ENCODE results near the gene PCDHGA11. TPM values are rescaled to one million over a fixed set of nuclear protein-coding genes. Genes with fewer than 3 reads are reported as not detected.

The PCDHGA11 gene
- total and polyA plus RNA-seq, 2 donors (not counting 3 experiments of a cell fraction or from before 2014, with no cell fraction given), result 8.0 to 11.5 TPM

- Histone ChIP-seq H3K4me1 (ENCODE audit: control insufficient read depth, extremely low read depth, insufficient read depth, low read length) (no peaks in the 10 kb centered on the region), H3K36me3 (ENCODE audit: control insufficient read depth in 2 of 2, extremely low read depth in 1 of 2, insufficient read depth in 2 of 2, low read length in 2 of 2) (no peaks in the 10 kb centered on the region), H3K4me2 (ENCODE audit: insufficient read depth, low read length) (no peak overlapping the region), H3K9me1 (replicated peaks; ENCODE audit: control insufficient read depth, extremely low read depth, insufficient read depth, low read length) (no peaks in the 10 kb centered on the region), H3K9ac (replicated peaks; ENCODE audit: extremely low read depth, insufficient read depth, low read length) (no peak overlapping the region), H3K27me3 (ENCODE audit: control insufficient read depth in 2 of 2, insufficient read depth in 2 of 2, low read length in 2 of 2) (peaks cover 0 to 4% of the 10 kb centered on the region in 2 experiments), H3K4me3 (replicated peaks in 1 of 3; ENCODE audit: insufficient read depth in 1 of 3, low read depth in 1 of 3, low read length in 3 of 3) (no peak overlapping the region), H2AFZ (ENCODE audit: low read depth, low read length) (no peak overlapping the region), H3K27ac (ENCODE audit: insufficient read depth, low read depth, low read length) (no peak overlapping the region), H3K9me3 (replicated peaks; ENCODE audit: control insufficient read depth, insufficient read depth, low read length) (no peaks in the 10 kb centered on the region), H4K20me1 (replicated peaks; ENCODE audit: control insufficient read depth, extremely low read depth, insufficient read depth, low read length) (no peaks in the 10 kb centered on the region), H3K79me2 (ENCODE audit: control insufficient read depth, insufficient read depth, low read length) (no peaks in the 10 kb centered on the region)
- CTCF ChIA-PET, result interaction anchor here (2.1 to 2.6 kb wide), 2 partner anchors 9 to 118 kb away, joined by 9 to 16 read pairs; partner anchors contain the start of gene PCDHGA12
- no peak for FAIRE-seq
- dilution Hi-C loops (cut with MboI; ENCODE audit: extremely low pct_ligation_motif_present, low sequenced_read_pairs) (no loop called here), intact Hi-C loops (cut with micrococcal nuclease) (no loop called here)
- BruUV-seq (replicated peaks), result no TSS peak
- POLR2A ChIA-PET, result no interaction called here
- DNase-seq (ENCODE audit: low read depth, low spot score), result no peak
- TF ChIP-seq POLR2AphosphoS5 (IDR thresholded peaks at IDR 0.05; ENCODE audit: insufficient read depth, low read depth, low read length), result no peak
- no peak for TF ChIP-seq CTCF (IDR thresholded peaks at IDR 0.05; ENCODE audit: extremely low read depth in 1 of 2, insufficient read depth in 1 of 2, low read depth in 1 of 2, low read length in 2 of 2)
- TF ChIP-seq MAX (IDR thresholded peaks at IDR 0.05; ENCODE audit: insufficient read depth, insufficient read length), result no peak
- TF ChIP-seq FOS (IDR thresholded peaks at IDR 0.05; ENCODE audit: borderline replicate concordance, insufficient read depth, low read length), result no peak
- no peak for TF ChIP-seq GATA2 (IDR thresholded peaks at IDR 0.05; ENCODE audit: insufficient read depth, insufficient read length, low read depth, low read length)
- no peak for TF ChIP-seq EZH2 (IDR thresholded peaks at IDR 0.05; ENCODE audit: borderline replicate concordance, low read depth, low read length, severe bottlenecking)
- TF ChIP-seq MYC (IDR thresholded peaks at IDR 0.05; ENCODE audit: low read depth, low read length), result no peak
- no peak for TF ChIP-seq POLR2A (IDR thresholded peaks at IDR 0.05; ENCODE audit: low read depth, low read length)
- no peak for TF ChIP-seq JUN (IDR thresholded peaks at IDR 0.05; ENCODE audit: borderline replicate concordance, insufficient read depth, insufficient read length, low read depth)
Observed at GRCh38 chr5:141439411-141440141, 18.7 kb downstream of the PCDHGA11 start.

Measured in endothelial cell of umbilical vein (primary cell).